ENCODE results near the gene KDM7A. TPM values are rescaled to one million over a fixed set of nuclear protein-coding genes. Genes with fewer than 3 reads are reported as not detected.

Gene KDM7A
- total and polyA plus RNA-seq, 10 of the 15 experiments (the other 5 are each of a cell fraction or from before 2014, with no cell fraction given) = 0.07 to 0.96 (median 0.74) TPM

GRCh38 chr7:140126435-140127034, 50.2 kb downstream of the KDM7A start:
- H3K36me3 ChIP-seq (ENCODE audit: control insufficient read depth in 2 of 2, insufficient read depth in 2 of 2, low read length in 1 of 2) = no peaks in the 10 kb centered on the region
- H3K27me3 ChIP-seq (replicated peaks in 1 of 2; ENCODE audit: control insufficient read depth in 2 of 2, insufficient read depth in 2 of 2, low read length in 1 of 2) = no peaks in the 10 kb centered on the region
- TF ChIP-seq POU2F2 (IDR thresholded peaks at IDR 0.05; ENCODE audit: borderline replicate concordance, low read depth, low read length) (no peak), ZBED1 (IDR thresholded peaks at IDR 0.05; ENCODE audit: borderline replicate concordance) (no peak), NR2C2 (IDR thresholded peaks at IDR 0.05; ENCODE audit: borderline replicate concordance, control insufficient read depth, insufficient read length, low read depth) (no peak), MEF2B (IDR thresholded peaks at IDR 0.05; ENCODE audit: partially characterized antibody, poor library complexity, severe bottlenecking) (no peak), RBBP5 (conservative IDR thresholded peaks at IDR 0.05) (no peak), SPI1 (IDR thresholded peaks at IDR 0.05; ENCODE audit: borderline replicate concordance, insufficient read depth, low read depth, low read length) (no peak), POLR2AphosphoS2 (IDR thresholded peaks at IDR 0.05; ENCODE audit: low read depth, low read length) (no peak), CBFB (IDR thresholded peaks at IDR 0.05; ENCODE audit: low read depth) (no peak), CEBPB (IDR thresholded peaks at IDR 0.05; ENCODE audit: borderline replicate concordance in 1 of 2, low read depth in 2 of 2, low read length in 2 of 2) (no peak), ZZZ3 (IDR thresholded peaks at IDR 0.05; ENCODE audit: control insufficient read depth, insufficient read length, low read depth) (no peak), ATF3 (IDR thresholded peaks at IDR 0.05; ENCODE audit: borderline replicate concordance, extremely low read depth, low read depth, low read length) (no peak), IRF3 (IDR thresholded peaks at IDR 0.05) (no peak), FOS (IDR thresholded peaks at IDR 0.05; ENCODE audit: borderline replicate concordance, extremely low read depth, insufficient read length) (no peak), ASH2L (IDR thresholded peaks at IDR 0.05; ENCODE audit: borderline replicate concordance, low read depth) (no peak), RB1 (IDR thresholded peaks at IDR 0.05; ENCODE audit: borderline replicate concordance) (no peak), DPF2 (IDR thresholded peaks at IDR 0.05) (no peak), TCF3 (IDR thresholded peaks at IDR 0.05; ENCODE audit: borderline replicate concordance, insufficient read depth, low read depth, low read length) (no peak)
- CTCF ChIA-PET = no interaction called here
- intact Hi-C loops (cut with micrococcal nuclease; ENCODE audit: unreplicated experiment) (no loop called here), in situ Hi-C loops (cut with MboI) (no loop called here)
- FAIRE-seq (no peak), ATAC-seq (no peak), DNase-seq (ENCODE audit: low read depth, low spot score) (no peak)
- H2AFZ ChIP-seq (ENCODE audit: control insufficient read depth, low read depth, low read length) = no peak overlapping the region
- POLR2A ChIA-PET = no interaction called here
- no peak overlapping the region for H3K27ac ChIP-seq (ENCODE audit: control insufficient read depth, insufficient read depth)
- H3K79me2 ChIP-seq (ENCODE audit: control insufficient read depth, insufficient read depth, low read length) = no peaks in the 10 kb centered on the region
- no peaks in the 10 kb centered on the region for H4K20me1 ChIP-seq (ENCODE audit: control insufficient read depth, insufficient read depth)
- no peaks in the 10 kb centered on the region for H3K4me1 ChIP-seq (ENCODE audit: control insufficient read depth, insufficient read depth, low read length)
- H3K9me3 ChIP-seq (replicated peaks; ENCODE audit: control insufficient read depth, insufficient read depth, low read length) = no peaks in the 10 kb centered on the region
- RAD21 ChIA-PET (ENCODE audit: unreplicated experiment) = no interaction called here
- no TSS peak for BruUV-seq (replicated peaks)
- 94% methylated on average over 6 of the region's 6 CpGs for WGBS (ENCODE audit: insufficient coverage, insufficient replicate concordance, low lambda C conversion rate, missing lambda C conversion rate)
- SMC1A ChIA-PET (ENCODE audit: uncharacterized antibody, unreplicated experiment) = interaction anchor here (2.1 kb wide), 1 partner anchor 64 kb away, joined by 5 read pairs; the partner anchor contains the start of gene PARP12
- no peak overlapping the region for H3K9ac ChIP-seq (ENCODE audit: control insufficient read depth, insufficient read depth, low read length)
- no peak overlapping the region for H3K4me3 ChIP-seq
- H3K4me2 ChIP-seq (ENCODE audit: control insufficient read depth, insufficient read depth) = no peak overlapping the region

Data from GM12878 (cell line).